SH-SY5Y (cell line): ENCODE data around the gene CDKN2AIP.

ENCODE experiments used
- GATA2 ChIP-seq: IDR thresholded peaks from 2 replicates; pipeline ENCODE4 v1.6.1; 2011; ENCODE audit warnings: mild to moderate bottlenecking, low read depth, low read length
- GATA3 ChIP-seq: IDR thresholded peaks from 2 replicates; pipeline ENCODE4 v1.6.1; 2011; ENCODE audit warnings: low read depth, mild to moderate bottlenecking, low read length, moderate library complexity

- TF ChIP-seq GATA3 (no peak), GATA2 (no peak)
These were observed 17.9 kb upstream of the CDKN2AIP start for GRCh38 chr4:183426507-183426906.
